Fibroblast of peridontal ligament (primary cell): ENCODE measurements around the gene PMPCA.

Experiments used
- DNase-seq: peaks from one replicate; pipeline ENCODE4 v3.0.0-alpha.2; 2010; ENCODE audit errors: extremely low read depth

Gene PMPCA

GRCh38 chr9:136456258-136456657 lies 45.8 kb downstream of the PMPCA start:
- DNase-seq, result no peak

DNA sequence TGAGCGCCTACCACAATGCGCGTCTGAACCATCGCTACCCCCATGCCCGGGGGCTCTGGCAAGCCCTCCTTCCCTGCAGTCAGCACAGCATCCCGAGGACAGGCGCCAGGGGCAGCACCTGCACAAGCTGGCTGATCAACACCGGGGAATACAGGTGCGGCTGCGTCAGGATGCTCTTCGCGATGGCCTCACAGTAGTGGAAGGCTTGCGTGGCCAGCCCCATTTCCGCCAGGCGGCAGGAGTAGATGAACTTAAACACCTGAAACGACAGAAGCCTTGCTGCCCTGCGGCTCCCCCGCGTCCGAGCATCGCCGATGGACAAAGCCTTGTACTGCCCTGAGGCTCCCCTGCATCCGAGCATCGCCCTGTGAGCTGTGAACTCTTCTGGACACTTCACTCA lies 46.9 kb downstream of the PMPCA start:
- DNase-seq, result no peak

DNA sequence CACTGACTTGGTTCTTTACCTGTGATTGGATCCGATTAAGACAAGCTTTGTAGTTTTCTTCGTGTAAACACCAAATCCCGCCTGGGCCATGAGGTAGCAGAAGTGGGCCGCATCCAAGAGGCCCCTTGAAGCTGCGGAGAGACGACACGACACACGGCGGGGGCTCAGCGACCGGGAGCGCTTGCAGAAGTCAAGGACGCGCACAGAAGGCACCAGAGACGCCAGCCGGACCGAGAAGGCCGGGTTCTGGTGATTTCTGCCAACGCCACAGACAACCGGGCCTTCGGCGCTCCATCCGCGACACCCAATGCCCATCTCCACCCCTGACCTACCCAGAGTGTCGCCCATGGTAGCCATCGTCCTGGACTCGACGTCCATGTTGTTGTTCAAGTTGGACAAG lies 49.0 kb downstream of the PMPCA start:
- no peak for DNase-seq

DNA sequence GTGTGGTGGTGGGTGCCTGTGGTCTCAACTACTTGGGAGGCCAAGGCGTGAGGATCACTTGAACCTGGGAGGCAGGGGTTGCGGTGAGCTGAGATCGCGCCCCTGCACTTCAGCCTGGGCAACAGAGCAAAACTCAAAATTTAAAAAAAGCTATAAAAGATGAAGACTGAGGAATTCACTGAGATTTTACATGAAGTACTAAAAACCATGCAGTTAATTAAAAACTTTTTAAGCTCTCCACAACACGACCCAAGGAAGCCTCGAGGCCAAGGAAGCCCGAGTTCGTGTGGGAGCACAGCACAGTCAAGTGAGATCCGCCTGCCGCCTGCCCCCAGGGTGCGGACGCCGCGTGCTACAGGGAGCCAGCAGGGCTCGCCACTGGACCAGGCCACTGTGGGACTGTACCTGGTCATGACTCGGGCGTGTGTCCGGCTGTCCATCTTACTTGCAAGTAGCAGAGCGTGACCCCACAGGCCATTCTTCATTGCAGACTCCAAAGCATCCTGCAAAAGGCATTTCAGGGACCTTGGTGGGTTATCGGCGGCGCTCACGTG lies 50.4 kb downstream of the PMPCA start:
- no peak for DNase-seq

GRCh38 chr9:136462664-136463063 lies 52.2 kb downstream of the PMPCA start:
- no peak for DNase-seq

GRCh38 chr9:136463578-136463977 lies 53.1 kb downstream of the PMPCA start:
- no peak for DNase-seq

GRCh38 chr9:136464241-136464640 lies 53.8 kb downstream of the PMPCA start:
- no peak for DNase-seq

- no peak for DNase-seq
Observed at GRCh38 chr9:136465500-136466154, 55.2 kb downstream of the PMPCA start.

- no peak for DNase-seq
Observed at GRCh38 chr9:136466155-136466541, 55.7 kb downstream of the PMPCA start.

DNA sequence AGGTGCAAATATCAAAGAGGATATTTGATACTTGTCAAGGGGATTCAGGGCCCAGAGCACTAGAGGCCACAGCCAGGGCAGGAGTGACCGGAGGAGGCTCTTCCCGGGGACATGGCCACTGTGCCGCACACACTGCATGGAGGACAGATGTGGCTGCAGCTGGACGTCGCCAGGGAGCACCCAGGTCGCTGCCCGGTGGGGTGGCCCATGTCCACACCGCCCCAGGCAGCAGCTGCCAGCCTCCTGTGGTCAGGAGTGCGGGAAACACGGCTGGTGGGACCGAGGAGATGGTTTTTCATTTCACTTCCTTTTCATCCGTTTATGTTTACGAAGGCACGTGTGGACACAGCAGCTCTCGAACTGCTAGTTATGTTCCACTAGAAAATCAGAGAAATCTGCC lies 57.3 kb downstream of the PMPCA start:
- DNase-seq, result no peak

DNA sequence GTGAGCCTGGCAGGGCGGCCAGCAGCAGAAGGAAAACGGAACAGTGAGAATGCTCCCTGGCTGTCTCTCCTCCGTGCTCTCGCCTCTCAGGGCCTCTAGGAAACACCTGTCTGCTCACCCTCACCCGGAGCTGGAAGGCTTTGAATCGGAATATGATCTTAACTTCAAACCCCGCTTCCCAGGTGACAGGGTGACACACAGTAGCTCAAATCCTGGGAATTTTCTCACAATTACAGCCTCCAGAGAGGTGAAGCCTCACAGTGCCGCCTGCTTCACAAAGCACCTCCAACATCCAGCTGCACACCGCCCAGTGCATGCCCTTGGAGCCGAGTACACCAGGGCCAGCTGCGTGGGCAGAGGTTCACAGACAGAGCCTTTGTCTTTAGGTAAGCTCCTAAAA lies 59.9 kb downstream of the PMPCA start:
- no peak for DNase-seq

GRCh38 chr9:136470792-136471469 lies 60.5 kb downstream of the PMPCA start:
- DNase-seq, result no peak

- DNase-seq, result no peak
Observed at GRCh38 chr9:136471802-136472487, 61.5 kb downstream of the PMPCA start.

GRCh38 chr9:136472640-136473353 lies 62.3 kb downstream of the PMPCA start:
- DNase-seq, result no peak

GRCh38 chr9:136473354-136473721 lies 62.9 kb downstream of the PMPCA start:
- no peak for DNase-seq
